IPS-20b (cell line): ENCODE results near the gene MAST2.

ENCODE experiments used
- H3K27ac ChIP-seq: one replicate; pipeline ENCODE4 v1.5.1; 2013; ENCODE audit warnings: low read length
- H3K27me3 ChIP-seq: 2 replicates; pipeline ENCODE4 v1.6.1; 2013; ENCODE audit warnings: mild to moderate bottlenecking, low read length, inconsistent platforms; ENCODE audit not compliant: insufficient read depth
- H3K36me3 ChIP-seq: 2 replicates; pipeline ENCODE4 v1.6.1; 2013; ENCODE audit warnings: low read depth, mild to moderate bottlenecking, inconsistent platforms, low read length, moderate library complexity; ENCODE audit not compliant: insufficient read depth
- H3K4me1 ChIP-seq: 2 replicates; pipeline ENCODE4 v1.6.1; 2013; ENCODE audit warnings: mild to moderate bottlenecking, control low read depth, inconsistent platforms, low read length, moderate library complexity; ENCODE audit not compliant: insufficient read depth
- H3K4me3 ChIP-seq: 2 replicates; pipeline ENCODE4 v1.5.1; 2013; ENCODE audit warnings: mild to moderate bottlenecking, low read length, inconsistent platforms
- H3K9ac ChIP-seq: 2 replicates; pipeline ENCODE4 v1.6.1; 2013; ENCODE audit warnings: low read depth, mild to moderate bottlenecking, inconsistent platforms, low read length, moderate library complexity
- H3K9me3 ChIP-seq: 2 replicates; pipeline ENCODE4 v1.6.1; 2013; ENCODE audit warnings: mild to moderate bottlenecking, low read depth, low read length, inconsistent platforms; ENCODE audit not compliant: insufficient read depth

Gene MAST2

GRCh38 chr1:46084553-46085451 lies 281.4 kb downstream of the MAST2 start:
- no peaks in the 10 kb centered on the region for H3K36me3 ChIP-seq
- H3K9ac ChIP-seq, result no peak overlapping the region
- H3K27ac ChIP-seq, result no peak overlapping the region
- H3K9me3 ChIP-seq, result no peaks in the 10 kb centered on the region
- H3K4me3 ChIP-seq, result no peak overlapping the region
- H3K27me3 ChIP-seq, result no peaks in the 10 kb centered on the region
- H3K4me1 ChIP-seq, result no peaks in the 10 kb centered on the region
